GM12878 (cell line): Measurements from ENCODE around the gene GAS6. TPM values are rescaled to one million over a fixed set of nuclear protein-coding genes. Genes with fewer than 3 reads are reported as not detected.

Experiments
- ATAC-seq: fragments of 200-7000 bp; cut with Tn5 transposase; 3 replicates; pipeline ENCODE4 v1.9.1; 2020; ENCODE audit warnings: mild to moderate bottlenecking, moderate library complexity
- BruUV-seq: library from RNA; stranded (reverse); fragments of 400-500 nt; replicated peaks from 2 replicates; lab custom pipeline; 2021; lab: Mats Ljungman, UMichigan
- CTCF ChIA-PET: fragments of 300-600 bp; sonication (Branson Sonifier 250); formaldehyde crosslinking; extraction: SDS; loops from one replicate; lab custom pipeline; 2021; ENCODE audit warnings: inconsistent platforms; lab: Yijun Ruan, JAX
- POLR2A ChIA-PET: fragments of 350-600 bp; formaldehyde crosslinking; extraction: SDS; loops from one replicate; lab custom pipeline; 2021; ENCODE audit warnings: inconsistent platforms; lab: Charles Lee
- RAD21 ChIA-PET: fragments of 300-600 bp; sonication (Branson Sonifier 250); formaldehyde crosslinking; loops from one replicate; lab custom pipeline; 2023; ENCODE audit warnings: antibody characterized with exemption; ENCODE audit not compliant: unreplicated experiment; lab: Charles Lee
- SMC1A ChIA-PET: fragments of 300-600 bp; sonication (Branson Sonifier 250); formaldehyde crosslinking; loops from one replicate; lab custom pipeline; 2023; ENCODE audit not compliant: unreplicated experiment, uncharacterized antibody; lab: Charles Lee
- DNase-seq: peaks from one replicate; pipeline ENCODE4 v3.0.0-alpha.2; 2011; ENCODE audit warnings: low read depth, low spot score
- FAIRE-seq: peaks from 3 replicates; lab custom pipeline; 2011; peaks lifted over from hg19 to GRCh38; lab: Jason Lieb, UNC
- H2AFZ ChIP-seq: 2 replicates; pipeline ENCODE4 v1.6.0; 2011; ENCODE audit warnings: low read depth, low read length, control low read depth; ENCODE audit not compliant: control insufficient read depth
- H3K27ac ChIP-seq: 2 replicates; pipeline ENCODE4 v1.5.1; 2011; ENCODE audit warnings: control low read depth; ENCODE audit not compliant: control insufficient read depth, insufficient read depth
- H3K27me3 ChIP-seq, 2 experiments: replicated peaks in 1 of 2; 2 replicates each; pipeline versions ENCODE4 v1.6.0 to v1.6.1; 2011; ENCODE audit warnings: low read length in 1 of 2; ENCODE audit not compliant: control insufficient read depth in 2 of 2, insufficient read depth in 2 of 2
- H3K36me3 ChIP-seq, 2 experiments: 2 replicates each; pipeline ENCODE4 v1.5.1; 2011; ENCODE audit warnings: low read length in 1 of 2; ENCODE audit not compliant: control insufficient read depth in 2 of 2, insufficient read depth in 2 of 2
- H3K4me1 ChIP-seq: 2 replicates; pipeline ENCODE4 v1.6.1; 2011; ENCODE audit warnings: mild to moderate bottlenecking, low read length, moderate library complexity, mixed read lengths; ENCODE audit not compliant: control insufficient read depth, insufficient read depth
- H3K4me2 ChIP-seq: 2 replicates; pipeline ENCODE4 v1.6.0; 2011; ENCODE audit warnings: control low read depth; ENCODE audit not compliant: control insufficient read depth, insufficient read depth
- H3K4me3 ChIP-seq: fragments of 200-600 bp; sonication (generic); 2 replicates; pipeline ENCODE4 v1.5.1; 2016
- H3K79me2 ChIP-seq: 2 replicates; pipeline ENCODE4 v1.6.0; 2011; ENCODE audit warnings: low read length; ENCODE audit not compliant: control insufficient read depth, insufficient read depth
- H3K9ac ChIP-seq: 2 replicates; pipeline ENCODE4 v1.8.0; 2011; ENCODE audit warnings: low read length, control low read depth, mixed read lengths; ENCODE audit not compliant: control insufficient read depth, insufficient read depth
- H3K9me3 ChIP-seq: replicated peaks from 3 replicates; pipeline ENCODE4 v1.5.1; 2011; ENCODE audit warnings: mild to moderate bottlenecking, low read length; ENCODE audit not compliant: control insufficient read depth, insufficient read depth
- H4K20me1 ChIP-seq: 2 replicates; pipeline ENCODE4 v1.6.0; 2011; ENCODE audit not compliant: control insufficient read depth, insufficient read depth
- WGBS: methylation state at CpG from one replicate; pipeline ENCODE4 v1.1.6; 2016; ENCODE audit warnings: low lambda C conversion rate; ENCODE audit not compliant: insufficient replicate concordance, insufficient coverage; ENCODE audit errors: missing lambda C conversion rate; 5-methylcytosine and 5-hydroxymethylcytosine counted together
- in situ Hi-C: fragments of 300-500 bp; cut with MboI; formaldehyde crosslinking; loops from 9 replicates; pipeline ENCODE4 v1.14.3; 2018; ENCODE audit warnings: mixed read lengths
- intact Hi-C: fragments of 100-400 bp; cut with micrococcal nuclease; formaldehyde crosslinking; loops from one replicate; pipeline ENCODE4 v1.14.2; 2022; ENCODE audit not compliant: unreplicated experiment
- polyA plus RNA-seq, 11 experiments: library from polyadenylated mRNA; depleted of rRNA in 4 of 11; unstranded in 6 of 11; stranded (reverse) in 5 of 11; fragments of >200 nt; fragmentation: Nextera tagmentation in 4 of 11; fragmentation: Illumina TruSeq in 1 of 11; extraction: Ambion mirVana in 4 of 11; extraction: Trizol in 1 of 11; gene quantifications; 1 replicate in 1 of 11; 2 replicates in 10 of 11; pipeline versions ENCODE4 v1.2.1 to v1.2.3, GENCODE V29; 2011 to 2016; ENCODE audit warnings: inconsistent platforms in 2 of 11, missing spikeins in 2 of 11, low read depth in 1 of 11
- total RNA-seq, 4 experiments: library from RNA; depleted of rRNA in 3 of 4; stranded (reverse); fragments of >200 nt in 3 of 4; fragmentation: Illumina TruSeq in 1 of 4; extraction: Trizol in 1 of 4; gene quantifications; 2 replicates each; pipeline versions ENCODE4 v1.2.1 to v1.2.3, GENCODE V29; 2013 to 2021
- TF ChIP-seq, protein P1 (sequence below): fragments of 450-650 bp; IDR thresholded peaks from 2 replicates; pipeline ENCODE4 v1.6.1; 2018; ENCODE audit warnings: borderline replicate concordance, mild to moderate bottlenecking; ENCODE audit not compliant: partially characterized antibody

The GAS6 gene
- total and polyA plus RNA-seq, 10 of the 15 experiments (the other 5 are each of a cell fraction or from before 2014, with no cell fraction given), result 0.03 to 0.59 (median 0.10) TPM; not detected in 2

DNA sequence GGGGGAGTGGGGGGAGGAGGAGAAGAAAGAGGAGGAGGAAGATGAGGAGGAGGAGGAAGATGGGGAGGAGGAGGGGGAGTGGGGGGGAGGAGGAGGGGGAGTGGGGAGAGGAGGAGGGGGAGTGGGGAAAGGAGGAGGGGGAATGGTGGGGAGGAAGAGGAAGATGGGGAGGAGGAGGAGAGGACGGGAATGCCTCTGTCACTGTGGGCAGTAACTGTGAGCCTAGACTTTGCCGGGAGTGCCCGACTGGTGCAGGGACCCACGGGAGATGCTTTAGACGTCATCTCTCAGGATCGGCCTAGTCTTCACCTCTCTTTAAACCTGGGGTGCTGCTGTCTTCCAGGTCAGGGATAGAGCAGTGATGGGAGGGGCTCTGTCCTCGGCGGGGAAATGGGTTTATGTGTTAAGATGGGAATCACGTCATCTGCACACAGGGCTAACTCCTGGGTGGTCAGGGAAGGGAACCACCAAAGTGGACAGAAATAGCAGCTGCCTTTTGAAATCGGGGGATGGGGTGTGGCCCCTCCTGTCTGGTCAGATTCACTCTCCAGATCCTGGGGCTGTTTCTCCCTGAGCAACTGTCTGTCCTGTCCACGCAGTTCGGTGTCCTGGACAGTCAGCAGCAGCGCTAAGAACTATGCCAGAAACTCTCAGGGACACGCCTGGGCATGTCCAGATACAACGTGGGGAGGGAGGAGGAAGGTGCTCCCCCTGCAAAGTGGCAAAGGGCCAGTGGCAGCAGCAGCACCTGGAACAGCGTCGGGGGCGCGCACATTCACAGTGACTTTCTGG, 26.9 kb downstream of the GAS6 start:
- Histone ChIP-seq H3K4me1 (no peaks in the 10 kb centered on the region), H3K27ac (no peak overlapping the region), H2AFZ (no peak overlapping the region), H3K36me3 (no peaks in the 10 kb centered on the region), H3K4me2 (no peak overlapping the region), H4K20me1 (no peaks in the 10 kb centered on the region), H3K9ac (no peak overlapping the region), H3K27me3 (no peaks in the 10 kb centered on the region), H3K4me3 (no peak overlapping the region), H3K9me3 (no peaks in the 10 kb centered on the region)
- intact Hi-C loops, result no loop called here
- no TSS peak for BruUV-seq
- 48% methylated on average over 17 of the region's 19 CpGs for WGBS
- CTCF ChIA-PET, result no interaction called here
- POLR2A ChIA-PET, result no interaction called here
- FAIRE-seq (no peak), ATAC-seq (peak; percentile 48)
- SMC1A ChIA-PET, result no interaction called here
- RAD21 ChIA-PET, result no interaction called here
- TF ChIP-seq, protein P1, sequence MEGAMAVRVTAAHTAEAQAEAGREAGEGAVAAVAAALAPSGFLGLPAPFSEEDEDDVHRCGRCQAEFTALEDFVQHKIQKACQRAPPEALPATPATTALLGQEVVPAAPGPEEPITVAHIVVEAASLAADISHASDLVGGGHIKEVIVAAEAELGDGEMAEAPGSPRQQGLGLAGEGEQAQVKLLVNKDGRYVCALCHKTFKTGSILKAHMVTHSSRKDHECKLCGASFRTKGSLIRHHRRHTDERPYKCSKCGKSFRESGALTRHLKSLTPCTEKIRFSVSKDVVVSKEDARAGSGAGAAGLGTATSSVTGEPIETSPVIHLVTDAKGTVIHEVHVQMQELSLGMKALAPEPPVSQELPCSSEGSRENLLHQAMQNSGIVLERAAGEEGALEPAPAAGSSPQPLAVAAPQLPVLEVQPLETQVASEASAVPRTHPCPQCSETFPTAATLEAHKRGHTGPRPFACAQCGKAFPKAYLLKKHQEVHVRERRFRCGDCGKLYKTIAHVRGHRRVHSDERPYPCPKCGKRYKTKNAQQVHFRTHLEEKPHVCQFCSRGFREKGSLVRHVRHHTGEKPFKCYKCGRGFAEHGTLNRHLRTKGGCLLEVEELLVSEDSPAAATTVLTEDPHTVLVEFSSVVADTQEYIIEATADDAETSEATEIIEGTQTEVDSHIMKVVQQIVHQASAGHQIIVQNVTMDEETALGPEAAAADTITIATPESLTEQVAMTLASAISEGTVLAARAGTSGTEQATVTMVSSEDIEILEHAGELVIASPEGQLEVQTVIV, result no peak
- TF ChIP-seq, all 136 proteins: peak for 0
- in situ Hi-C loops, result loop anchor here (10.0 kb wide), 1 partner anchor 58 kb away; no protein-coding TSS in a partner anchor
- H3K79me2 ChIP-seq, result no peaks in the 10 kb centered on the region
- no peak for DNase-seq
